Vagina (tissue), 2 donors: ENCODE data around the gene NEMF. TPM values are rescaled to one million over a fixed set of nuclear protein-coding genes. Genes with fewer than 3 reads are reported as not detected.

Experiments
- DNase-seq, 2 donors: peaks; one replicate each; pipeline ENCODE4 v3.0.0-alpha.2; 2017; ENCODE audit errors: extremely low spot score in 2 of 2
- H3K27ac ChIP-seq: fragments of 200-600 bp; sonication (generic); one replicate; pipeline ENCODE4 v1.5.1; 2019
- H3K27me3 ChIP-seq: fragments of 200-600 bp; sonication (generic); one replicate; pipeline ENCODE4 v1.5.1; 2019
- H3K36me3 ChIP-seq, 2 donors: fragments of 200-600 bp; sonication (generic); one replicate each; pipeline ENCODE4 v1.5.1; 2017 to 2019
- H3K4me1 ChIP-seq: fragments of 200-600 bp; sonication (generic); one replicate; pipeline ENCODE4 v1.5.1; 2019
- H3K4me3 ChIP-seq, 2 donors: fragments of 200-600 bp; sonication (generic); 1 replicate in 1 of 2; 2 replicates in 1 of 2; pipeline ENCODE4 v1.5.1; 2016 to 2019
- H3K9me3 ChIP-seq: fragments of 200-600 bp; sonication (generic); one replicate; pipeline ENCODE4 v1.5.1; 2019
- CTCF ChIP-seq, 3 experiments: fragments of 450-650 bp in 2 of 3; fragments of 200-600 bp in 1 of 3; sonication (generic) in 1 of 3; IDR thresholded peaks; one replicate each; pipeline ENCODE4 v1.5.1; 2017 to 2019; ENCODE audit warnings: antibody characterized with exemption in 3 of 3, mild to moderate bottlenecking in 2 of 3, moderate library complexity in 2 of 3
- POLR2A ChIP-seq, 2 donors: fragments of 450-650 bp; IDR thresholded peaks; one replicate each; pipeline ENCODE4 v1.6.1; 2017; ENCODE audit warnings: antibody characterized with exemption in 2 of 2, mild to moderate bottlenecking in 2 of 2, moderate library complexity in 2 of 2
- POLR2AphosphoS5 ChIP-seq, 2 donors: sonication (generic); formaldehyde crosslinking; IDR thresholded peaks; one replicate each; pipeline ENCODE4 v1.9.0; 2017; ENCODE audit warnings: antibody characterized with exemption in 2 of 2, mild to moderate bottlenecking in 2 of 2, low read depth in 1 of 2; ENCODE audit not compliant: insufficient read depth in 1 of 2
- intact Hi-C: fragments of 100-400 bp; cut with DNase I; formaldehyde crosslinking; loops from one replicate; pipeline ENCODE4 v1.15.1; 2023
- total RNA-seq: library from RNA; depleted of rRNA; stranded (reverse); fragments of >200 nt; gene quantifications from one replicate; pipeline ENCODE4 v1.2.3, GENCODE V29; 2016

Gene NEMF
- total RNA-seq, 1 donor from 2014 or later = 77.8 TPM

GRCh38 chr14:49892636-49893308, 40.2 kb upstream of the NEMF start, which contains the start of gene ARF6:
TSS of gene ARF6 (plus strand) at chr14:49893082. CDS start at chr14:49893737, 655 bp downstream.
- peak within 1 kb of the TSS; percentile 89 to 95 for H3K4me3 ChIP-seq

GRCh38 chr14:49892301-49892635, 39.7 kb upstream of the NEMF start:
- no peak for DNase-seq
- H3K4me1 ChIP-seq = peaks cover 44% of the 10 kb centered on the region
- no peaks in the 10 kb centered on the region for H3K27me3 ChIP-seq
- H3K9me3 ChIP-seq = no peaks in the 10 kb centered on the region
- intact Hi-C loops = loop anchor here (5.0 to 10.0 kb wide), 2 partner anchors 110 to 213 kb away; no protein-coding TSS in a partner anchor
- peak overlapping the region; percentile 100 for H3K27ac ChIP-seq
- H3K4me3 ChIP-seq = peak overlapping the region; percentile 89 to 95
- peaks cover 0 to 6% of the 10 kb centered on the region in 2 donors for H3K36me3 ChIP-seq
- no peak for TF ChIP-seq CTCF (IDR thresholded peaks at IDR 0.05)
- peak in 1 of 2 donors; percentile 3 for TF ChIP-seq POLR2AphosphoS5 (IDR thresholded peaks at IDR 0.05; ENCODE audit: insufficient read depth in 1 of 2, low read depth in 1 of 2)
- no peak for TF ChIP-seq POLR2A (IDR thresholded peaks at IDR 0.05)

More at GRCh38 chr14:49892636-49893308, 40.2 kb upstream of the NEMF start, which contains the start of gene ARF6:
- intact Hi-C loops = loop anchor here (5.0 to 10.0 kb wide), 2 partner anchors 110 to 212 kb away; no protein-coding TSS in a partner anchor
- peak; percentile 97 to 98 for DNase-seq
- TF ChIP-seq POLR2AphosphoS5 (IDR thresholded peaks at IDR 0.05; ENCODE audit: insufficient read depth in 1 of 2, low read depth in 1 of 2) = peak; percentile 88 to 98
- no peak for TF ChIP-seq CTCF (IDR thresholded peaks at IDR 0.05)
- peak; percentile 60 to 93 for TF ChIP-seq POLR2A (IDR thresholded peaks at IDR 0.05)
- H3K4me1 ChIP-seq = peaks cover 49% of the 10 kb centered on the region
- peaks cover 0 to 6% of the 10 kb centered on the region in 2 donors for H3K36me3 ChIP-seq
- H3K27me3 ChIP-seq = no peaks in the 10 kb centered on the region
- no peaks in the 10 kb centered on the region for H3K9me3 ChIP-seq
- H3K27ac ChIP-seq = peak within 1 kb of the TSS; percentile 100

GRCh38 chr14:49888293-49888692, 35.7 kb upstream of the NEMF start:
- Histone ChIP-seq H3K27me3 (no peaks in the 10 kb centered on the region), H3K4me1 (peaks cover 9% of the 10 kb centered on the region), H3K36me3 (no peaks in the 10 kb centered on the region), H3K27ac (no peak overlapping the region), H3K4me3 (no peak overlapping the region), H3K9me3 (no peaks in the 10 kb centered on the region)
- intact Hi-C loops = no loop called here
- TF ChIP-seq POLR2A (IDR thresholded peaks at IDR 0.05) = no peak
- TF ChIP-seq CTCF (IDR thresholded peaks at IDR 0.05) = no peak
- no peak for TF ChIP-seq POLR2AphosphoS5 (IDR thresholded peaks at IDR 0.05; ENCODE audit: insufficient read depth in 1 of 2, low read depth in 1 of 2)
- DNase-seq = no peak

GRCh38 chr14:49886523-49886922, 33.9 kb upstream of the NEMF start:
- DNase-seq = no peak

More at GRCh38 chr14:49886523-49886922, 33.9 kb upstream of the NEMF start:
- no peaks in the 10 kb centered on the region for H3K27me3 ChIP-seq
- no peaks in the 10 kb centered on the region for H3K36me3 ChIP-seq
- H3K9me3 ChIP-seq = no peaks in the 10 kb centered on the region
- intact Hi-C loops = no loop called here
- H3K4me3 ChIP-seq = no peak overlapping the region
- no peak for TF ChIP-seq CTCF (IDR thresholded peaks at IDR 0.05)
- no peak for TF ChIP-seq POLR2AphosphoS5 (IDR thresholded peaks at IDR 0.05; ENCODE audit: insufficient read depth in 1 of 2, low read depth in 1 of 2)
- no peak for TF ChIP-seq POLR2A (IDR thresholded peaks at IDR 0.05)
- no peak overlapping the region for H3K27ac ChIP-seq
- H3K4me1 ChIP-seq = peaks cover under 1% of the 10 kb centered on the region
